ENCODE results near the gene GTF2A1L. TPM values are rescaled to one million over a fixed set of nuclear protein-coding genes. Genes with fewer than 3 reads are reported as not detected.

GTF2A1L gene
- total RNA-seq, 4 donors from 2014 or later: 11.8 to 39.5 (median 18.7) TPM

- H3K4me1 ChIP-seq: peaks cover 0 to 33% (median 20%) of the 10 kb centered on the region in 4 donors
- DNase-seq (ENCODE audit: extremely low spot score): no peak
- 80% methylated on average over 4 of the region's 4 CpGs for WGBS
- H3K9me3 ChIP-seq: no peaks in the 10 kb centered on the region
- no peaks in the 10 kb centered on the region for H3K27me3 ChIP-seq
- TF ChIP-seq CTCF (IDR thresholded peaks at IDR 0.05) (no peak), POLR2A (IDR thresholded peaks at IDR 0.05; ENCODE audit: low read depth) (no peak), EP300 (IDR thresholded peaks at IDR 0.05) (no peak), POLR2AphosphoS5 (IDR thresholded peaks at IDR 0.05) (no peak)
- H3K36me3 ChIP-seq: peaks cover 14 to 22% (median 18%) of the 10 kb centered on the region in 4 donors
- intact Hi-C loops (cut with DNase I): no loop called here
- H3K27ac ChIP-seq (replicated peaks in 1 of 4): no peak overlapping the region
- no peak overlapping the region for H3K4me3 ChIP-seq
Observed at GRCh38 chr2:48578313-48578712, 39.3 kb upstream of the GTF2A1L start.

- DNase-seq (ENCODE audit: extremely low spot score): no peak
- peaks cover 14 to 57% (median 22%) of the 10 kb centered on the region in 4 donors for H3K36me3 ChIP-seq
- intact Hi-C loops (cut with DNase I): no loop called here
Observed at GRCh38 chr2:48583961-48584360, 33.7 kb upstream of the GTF2A1L start.

GRCh38 chr2:48584551-48584950, 33.1 kb upstream of the GTF2A1L start:
- DNase-seq (ENCODE audit: extremely low spot score): no peak
- TF ChIP-seq POLR2AphosphoS5 (IDR thresholded peaks at IDR 0.05): no peak
- TF ChIP-seq POLR2A (IDR thresholded peaks at IDR 0.05; ENCODE audit: low read depth): no peak
- no peak for TF ChIP-seq CTCF (IDR thresholded peaks at IDR 0.05)
- TF ChIP-seq EP300 (IDR thresholded peaks at IDR 0.05): no peak
- H3K27ac ChIP-seq (replicated peaks in 1 of 4): no peak overlapping the region
- 96% methylated on average over 3 of the region's 4 CpGs for WGBS
- no peaks in the 10 kb centered on the region for H3K9me3 ChIP-seq
- peaks cover 14 to 57% (median 22%) of the 10 kb centered on the region in 4 donors for H3K36me3 ChIP-seq
- H3K4me3 ChIP-seq: no peak overlapping the region
- H3K4me1 ChIP-seq: peaks cover 0 to 78% (median 54%) of the 10 kb centered on the region in 4 donors
- H3K27me3 ChIP-seq: no peaks in the 10 kb centered on the region
- intact Hi-C loops (cut with DNase I): no loop called here

More at GRCh38 chr2:48583961-48584360, 33.7 kb upstream of the GTF2A1L start:
- Histone ChIP-seq H3K27me3 (no peaks in the 10 kb centered on the region), H3K9me3 (no peaks in the 10 kb centered on the region), H3K4me1 (peaks cover 0 to 78% (median 54%) of the 10 kb centered on the region in 4 donors), H3K4me3 (no peak overlapping the region), H3K27ac (replicated peaks in 1 of 4) (no peak overlapping the region)
- TF ChIP-seq POLR2AphosphoS5 (IDR thresholded peaks at IDR 0.05) (no peak), CTCF (IDR thresholded peaks at IDR 0.05) (no peak), POLR2A (IDR thresholded peaks at IDR 0.05; ENCODE audit: low read depth) (no peak), EP300 (IDR thresholded peaks at IDR 0.05) (no peak)
- WGBS: 87% methylated on average over 3 of the region's 3 CpGs

GRCh38 chr2:48586433-48586832, 31.2 kb upstream of the GTF2A1L start:
- 63% methylated on average over 4 of the region's 4 CpGs for whole genome bisulfite sequencing
- no peaks in the 10 kb centered on the region for H3K9me3 ChIP-seq
- TF ChIP-seq EP300 (IDR thresholded peaks at IDR 0.05) (no peak), POLR2AphosphoS5 (IDR thresholded peaks at IDR 0.05) (no peak), POLR2A (IDR thresholded peaks at IDR 0.05; ENCODE audit: low read depth) (no peak), CTCF (IDR thresholded peaks at IDR 0.05) (no peak)
- peaks cover 5 to 47% (median 13%) of the 10 kb centered on the region in 4 donors for H3K36me3 ChIP-seq
- no peak for DNase-seq (ENCODE audit: extremely low spot score)
- H3K27me3 ChIP-seq: no peaks in the 10 kb centered on the region
- intact Hi-C loops (cut with DNase I): loop anchor here (2.0 kb wide), 1 partner anchor 116 kb away; no protein-coding TSS in a partner anchor
- peak overlapping the region in 1 of 4 donors; percentile 3 for H3K27ac ChIP-seq (replicated peaks in 1 of 4)
- H3K4me3 ChIP-seq: no peak overlapping the region
- H3K4me1 ChIP-seq: peaks cover 0 to 70% (median 56%) of the 10 kb centered on the region in 4 donors

- WGBS: 83% methylated on average over 5 of the region's 5 CpGs
- Histone ChIP-seq H3K27ac (replicated peaks in 1 of 4) (peak overlapping the region in 3 of 4 donors; percentile 5 to 42 (median 10)), H3K9me3 (no peaks in the 10 kb centered on the region), H3K4me1 (peaks cover 0 to 70% (median 58%) of the 10 kb centered on the region in 4 donors), H3K27me3 (no peaks in the 10 kb centered on the region), H3K36me3 (peaks cover 0 to 50% (median 14%) of the 10 kb centered on the region in 4 donors), H3K4me3 (no peak overlapping the region)
- DNase-seq (ENCODE audit: extremely low spot score): no peak
- no peak for TF ChIP-seq POLR2A (IDR thresholded peaks at IDR 0.05; ENCODE audit: low read depth)
- TF ChIP-seq POLR2AphosphoS5 (IDR thresholded peaks at IDR 0.05): no peak
- intact Hi-C loops (cut with DNase I): loop anchor here (2.0 kb wide), 1 partner anchor 117 kb away; no protein-coding TSS in a partner anchor
Observed at GRCh38 chr2:48587560-48587959, 30.1 kb upstream of the GTF2A1L start.

Data from esophagus muscularis mucosa (tissue), 4 donors.